Endodermal cell (in vitro differentiated cells): ENCODE data around the gene COIL. TPM values are rescaled to one million over a fixed set of nuclear protein-coding genes. Genes with fewer than 3 reads are reported as not detected.

Experiments
- DNase-seq: peaks from one replicate; pipeline ENCODE4 v3.0.0-alpha.2; 2017
- H3K27ac ChIP-seq: 2 replicates; pipeline ENCODE4 v1.5.1; 2013; ENCODE audit warnings: mild to moderate bottlenecking, low read depth, low read length, moderate library complexity
- H3K27me3 ChIP-seq: 2 replicates; pipeline ENCODE4 v1.6.1; 2013; ENCODE audit warnings: mild to moderate bottlenecking, low read length, moderate library complexity; ENCODE audit not compliant: insufficient read depth, control insufficient read depth, poor library complexity, severe bottlenecking
- H3K36me3 ChIP-seq: 2 replicates; pipeline ENCODE4 v1.7.0; 2013; ENCODE audit warnings: mild to moderate bottlenecking, low read length, moderate library complexity; ENCODE audit not compliant: control insufficient read depth, insufficient read depth
- H3K4me1 ChIP-seq: one replicate; pipeline ENCODE4 v1.7.0; 2013; ENCODE audit warnings: low read length; ENCODE audit not compliant: control insufficient read depth, insufficient read depth
- H3K4me3 ChIP-seq: 2 replicates; pipeline ENCODE4 v1.5.1; 2013; ENCODE audit warnings: mild to moderate bottlenecking, low read length, moderate library complexity
- H3K9ac ChIP-seq: 2 replicates; pipeline ENCODE4 v1.6.1; 2013; ENCODE audit warnings: mild to moderate bottlenecking, low read length, moderate library complexity; ENCODE audit not compliant: poor library complexity, severe bottlenecking; ENCODE audit errors: extremely low read depth
- H3K9me3 ChIP-seq: 2 replicates; pipeline ENCODE4 v1.6.1; 2013; ENCODE audit warnings: mild to moderate bottlenecking, low read length, moderate library complexity; ENCODE audit not compliant: control insufficient read depth
- H3K27ac Mint-ChIP-seq: 2 replicates; pipeline ENCODE4 v1.8.0; 2020; ENCODE audit warnings: mixed read lengths
- H3K27me3 Mint-ChIP-seq: 2 replicates; pipeline ENCODE4 v1.8.0; 2021; ENCODE audit warnings: mild to moderate bottlenecking, mixed read lengths; ENCODE audit not compliant: insufficient read depth
- H3K36me3 Mint-ChIP-seq: 2 replicates; pipeline ENCODE4 v1.8.0; 2020; ENCODE audit warnings: low read depth, mixed read lengths
- H3K4me1 Mint-ChIP-seq: 2 replicates; pipeline ENCODE4 v1.8.0; 2020; ENCODE audit warnings: mixed read lengths
- H3K4me3 Mint-ChIP-seq: 2 replicates; pipeline ENCODE4 v1.8.0; 2020; ENCODE audit warnings: mild to moderate bottlenecking, moderate library complexity, mixed read lengths
- H3K9me3 Mint-ChIP-seq: 2 replicates; pipeline ENCODE4 v1.8.0; 2020; ENCODE audit warnings: mild to moderate bottlenecking, mixed read lengths
- WGBS, 2 experiments: methylation state at CpG; one replicate each; pipeline versions ENCODE4 v1.1.5 to v1.1.7; 2013; ENCODE audit warnings: missing lambda C conversion rate in 2 of 2, mixed read lengths in 1 of 2; ENCODE audit not compliant: insufficient coverage in 1 of 2, insufficient read length in 1 of 2; 5-methylcytosine and 5-hydroxymethylcytosine counted together
- total RNA-seq, 2 donors: library from RNA; stranded (reverse); fragmentation: NEBNext Ultra II Directional in 1 of 2; extraction: Animal tissue kit (Norgen Biotek cat#: 25700) in 1 of 2; gene quantifications; 2 replicates in 1 of 2; 3 replicates in 1 of 2; pipeline ENCODE4 v1.2.1, GENCODE V29; 2021
- TF ChIP-seq, protein P1 (sequence below): fragments of 200-600 bp; sonication (generic); conservative IDR thresholded peaks from 2 replicates; pipeline ENCODE4 v1.5.0; 2021; ENCODE audit warnings: antibody characterized with exemption, mild to moderate bottlenecking

Gene COIL
- total RNA-seq, 2 donors from 2014 or later: 18.2 to 19.2 TPM

DNA sequence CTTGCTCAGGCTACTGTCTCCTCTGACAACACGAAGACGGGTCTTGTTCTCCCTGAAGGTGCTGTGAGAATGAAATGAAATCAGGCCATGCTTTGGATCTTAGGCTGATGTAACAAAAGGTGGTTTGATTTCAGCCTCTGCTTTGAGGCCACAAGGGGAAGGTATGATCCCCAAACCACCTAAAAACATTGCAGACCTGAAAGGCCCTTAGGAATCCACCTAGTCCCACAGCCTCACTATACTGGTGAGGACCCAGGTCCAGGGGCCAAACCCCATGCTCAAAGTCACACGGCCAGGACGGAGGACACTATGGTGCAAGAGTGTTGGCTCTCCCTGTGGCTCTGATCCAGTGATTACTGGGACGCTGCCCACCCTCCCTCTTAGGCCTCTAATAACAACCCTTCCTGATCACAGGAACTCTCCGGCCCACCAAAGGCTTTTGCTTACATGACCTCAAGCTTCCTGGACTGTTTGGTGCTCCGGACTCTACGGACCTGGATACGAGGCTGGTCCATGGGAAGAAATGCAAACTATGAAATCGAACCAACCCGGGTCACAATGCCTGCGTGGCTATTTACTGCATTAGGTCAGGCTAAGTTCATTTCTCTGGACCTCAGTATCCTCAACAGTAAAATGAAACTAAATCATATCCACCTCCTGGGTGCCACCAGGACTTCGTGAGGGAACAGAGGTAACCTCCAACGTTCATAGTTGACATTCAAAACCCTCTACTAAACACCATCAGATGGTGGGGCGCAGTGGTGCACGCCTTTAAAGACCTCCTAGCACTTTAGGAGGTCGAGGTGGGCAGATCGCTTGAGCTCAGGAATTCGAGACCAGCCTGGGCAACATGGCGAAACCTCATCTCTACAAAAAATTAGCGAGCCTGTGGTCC lies 48.5 kb downstream of the COIL start:
- no peaks in the 10 kb centered on the region for H3K36me3 ChIP-seq
- no peak for DNase-seq
- H3K4me1 ChIP-seq: no peaks in the 10 kb centered on the region
- Mint-ChIP-seq H3K4me3 (peak overlapping the region; percentile 77), H3K27ac (no peak overlapping the region), H3K9me3 (no peaks in the 10 kb centered on the region), H3K36me3 (peaks cover 13% of the 10 kb centered on the region), H3K4me1 (peaks cover 14% of the 10 kb centered on the region), H3K27me3 (peaks cover 40% of the 10 kb centered on the region)
- no peak overlapping the region for H3K27ac ChIP-seq
- peak overlapping the region; percentile 82 for H3K4me3 ChIP-seq
- peaks cover 38% of the 10 kb centered on the region for H3K27me3 ChIP-seq
- peaks cover 4% of the 10 kb centered on the region for H3K9me3 ChIP-seq
- 95 to 96% methylated on average over 19 to 21 of the region's 21 CpGs for WGBS, 2 experiments
- H3K9ac ChIP-seq: no peak overlapping the region
- TF ChIP-seq, protein P1, sequence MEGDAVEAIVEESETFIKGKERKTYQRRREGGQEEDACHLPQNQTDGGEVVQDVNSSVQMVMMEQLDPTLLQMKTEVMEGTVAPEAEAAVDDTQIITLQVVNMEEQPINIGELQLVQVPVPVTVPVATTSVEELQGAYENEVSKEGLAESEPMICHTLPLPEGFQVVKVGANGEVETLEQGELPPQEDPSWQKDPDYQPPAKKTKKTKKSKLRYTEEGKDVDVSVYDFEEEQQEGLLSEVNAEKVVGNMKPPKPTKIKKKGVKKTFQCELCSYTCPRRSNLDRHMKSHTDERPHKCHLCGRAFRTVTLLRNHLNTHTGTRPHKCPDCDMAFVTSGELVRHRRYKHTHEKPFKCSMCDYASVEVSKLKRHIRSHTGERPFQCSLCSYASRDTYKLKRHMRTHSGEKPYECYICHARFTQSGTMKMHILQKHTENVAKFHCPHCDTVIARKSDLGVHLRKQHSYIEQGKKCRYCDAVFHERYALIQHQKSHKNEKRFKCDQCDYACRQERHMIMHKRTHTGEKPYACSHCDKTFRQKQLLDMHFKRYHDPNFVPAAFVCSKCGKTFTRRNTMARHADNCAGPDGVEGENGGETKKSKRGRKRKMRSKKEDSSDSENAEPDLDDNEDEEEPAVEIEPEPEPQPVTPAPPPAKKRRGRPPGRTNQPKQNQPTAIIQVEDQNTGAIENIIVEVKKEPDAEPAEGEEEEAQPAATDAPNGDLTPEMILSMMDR: no peak

DNA sequence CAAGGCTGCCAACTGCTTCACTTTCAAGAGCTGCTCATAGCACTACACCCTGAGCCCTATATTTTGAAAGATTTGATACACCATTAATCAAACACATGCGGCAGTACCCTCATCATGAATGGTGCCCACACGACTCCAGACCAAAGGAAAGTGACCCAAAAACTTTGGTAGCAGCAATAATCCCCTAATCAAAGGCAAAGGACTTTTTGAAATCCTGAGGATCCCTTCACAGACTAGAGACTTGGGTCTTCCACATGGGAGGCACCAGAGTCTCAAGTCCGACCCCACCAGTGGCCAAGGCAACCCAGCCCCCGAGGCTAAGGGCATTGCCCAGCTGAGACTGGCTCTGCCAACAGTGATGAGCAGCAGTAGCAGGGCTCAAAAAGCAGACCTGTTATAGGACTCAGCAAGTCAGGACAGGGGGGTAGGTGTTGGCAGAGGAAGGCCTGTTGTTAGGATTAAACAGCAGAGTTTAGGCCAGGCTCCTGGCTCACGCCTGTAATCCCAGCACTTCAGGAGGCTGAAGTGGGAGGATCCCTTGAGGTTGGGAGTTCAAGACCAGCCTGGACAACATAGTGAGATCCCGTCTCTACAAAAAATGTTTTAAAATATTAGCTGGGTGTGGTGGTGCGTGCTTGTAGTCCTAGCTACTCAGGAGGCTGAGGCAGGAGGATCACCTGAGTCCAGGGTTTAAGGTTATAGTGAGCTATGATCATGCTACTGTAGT lies 50.2 kb downstream of the COIL start:
- Mint-ChIP-seq H3K36me3 (peaks cover 22% of the 10 kb centered on the region), H3K9me3 (no peaks in the 10 kb centered on the region), H3K27ac (no peak overlapping the region), H3K4me1 (peaks cover 18% of the 10 kb centered on the region), H3K27me3 (peaks cover 26% of the 10 kb centered on the region), H3K4me3 (no peak overlapping the region)
- no peak for DNase-seq
- 81 to 82% methylated on average over 6 to 7 of the region's 7 CpGs for WGBS, 2 experiments
- peaks cover 35% of the 10 kb centered on the region for H3K27me3 ChIP-seq
- no peak overlapping the region for H3K9ac ChIP-seq
- TF ChIP-seq, protein P1: no peak
- no peak overlapping the region for H3K4me3 ChIP-seq
- no peaks in the 10 kb centered on the region for H3K9me3 ChIP-seq
- no peaks in the 10 kb centered on the region for H3K4me1 ChIP-seq
- peaks cover 7% of the 10 kb centered on the region for H3K36me3 ChIP-seq
- no peak overlapping the region for H3K27ac ChIP-seq

DNA sequence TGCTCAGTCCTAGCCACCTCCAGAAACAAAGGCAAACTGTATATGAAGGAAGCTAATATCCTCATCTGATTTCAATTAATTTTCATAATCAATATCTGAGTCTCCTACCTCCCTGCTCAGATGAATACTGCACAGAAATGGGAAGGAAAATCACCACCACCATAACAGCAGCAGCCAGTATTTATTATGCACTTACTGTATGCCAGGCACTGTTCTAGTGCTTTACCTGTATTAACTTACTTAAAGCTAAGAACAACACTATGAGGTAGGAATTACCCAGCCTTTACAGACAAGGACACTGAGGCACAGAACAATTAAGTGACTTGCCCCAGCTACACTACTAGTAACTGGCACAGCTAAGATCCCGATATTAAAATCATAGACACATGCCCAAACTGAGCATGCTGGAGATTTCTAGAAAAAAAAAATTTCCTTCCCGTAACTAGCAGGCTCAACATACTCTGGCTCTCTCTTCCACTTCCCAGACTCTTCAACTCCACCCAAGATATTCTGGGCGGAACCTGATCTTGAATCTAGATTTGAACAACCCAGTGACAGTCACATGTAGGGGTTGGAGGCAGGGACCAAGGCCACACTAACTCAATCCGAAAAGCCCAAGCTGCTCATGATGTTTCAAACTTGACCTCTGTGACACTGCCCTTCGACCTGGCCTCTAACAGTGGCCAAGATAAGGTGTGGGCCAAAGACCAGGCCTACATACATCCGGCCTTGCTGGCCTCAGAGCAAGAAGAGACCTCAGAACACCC lies 50.9 kb downstream of the COIL start:
- H3K9me3 Mint-ChIP-seq: no peaks in the 10 kb centered on the region
- Histone ChIP-seq H3K9me3 (no peaks in the 10 kb centered on the region), H3K36me3 (peaks cover 7% of the 10 kb centered on the region), H3K27ac (no peak overlapping the region), H3K9ac (no peak overlapping the region), H3K27me3 (peaks cover 27% of the 10 kb centered on the region), H3K4me1 (no peaks in the 10 kb centered on the region), H3K4me3 (no peak overlapping the region)
- TF ChIP-seq, protein P1: no peak
- H3K4me3 Mint-ChIP-seq: no peak overlapping the region
- peaks cover 22% of the 10 kb centered on the region for H3K36me3 Mint-ChIP-seq
- DNase-seq: no peak
- peaks cover 18% of the 10 kb centered on the region for H3K4me1 Mint-ChIP-seq
- H3K27me3 Mint-ChIP-seq: peaks cover 19% of the 10 kb centered on the region
- H3K27ac Mint-ChIP-seq: no peak overlapping the region
- 93 to 95% methylated on average over 3 to 6 of the region's 6 CpGs for WGBS, 2 experiments
